PC-3 (cell line): Measurements from ENCODE around the gene IGFLR1. TPM values are rescaled to one million over a fixed set of nuclear protein-coding genes. Genes with fewer than 3 reads are reported as not detected.

ENCODE experiments used
- ATAC-seq: fragments of 200-7000 bp; cut with Tn5 transposase; 2 replicates; pipeline ENCODE4 v1.9.1; 2020; ENCODE audit warnings: mild to moderate bottlenecking, moderate library complexity
- BruUV-seq: library from RNA; stranded (reverse); fragments of 400-500 nt; replicated peaks from 2 replicates; lab custom pipeline; 2021; lab: Mats Ljungman, UMichigan
- CTCF ChIA-PET: fragments of 300-600 bp; sonication (Branson Sonifier 250); formaldehyde crosslinking; loops from one replicate; lab custom pipeline; 2022; ENCODE audit warnings: antibody characterized with exemption; lab: Charles Lee
- POLR2A ChIA-PET: fragments of 300-600 bp; sonication (Branson Sonifier 250); formaldehyde crosslinking; loops from one replicate; lab custom pipeline; 2022; ENCODE audit warnings: antibody characterized with exemption; ENCODE audit not compliant: unreplicated experiment; lab: Charles Lee
- DNase-seq: peaks from one replicate; pipeline ENCODE4 v3.0.0-alpha.2; 2015
- H2AFZ ChIP-seq: fragments of 300-600 bp; sonication (generic); 2 replicates; pipeline ENCODE4 v1.6.0; 2016; ENCODE audit warnings: antibody characterized with exemption, low read length
- H3F3A ChIP-seq: fragments of 300-600 bp; sonication (generic); one replicate; pipeline ENCODE4 v1.6.0; 2017; ENCODE audit warnings: antibody characterized with exemption, low read length, control low read depth, mild to moderate bottlenecking; ENCODE audit not compliant: unreplicated experiment
- H3K27ac ChIP-seq: fragments of 300-600 bp; sonication (generic); 2 replicates; pipeline ENCODE4 v1.5.1; 2016; ENCODE audit warnings: mild to moderate bottlenecking, low read length
- H3K27me3 ChIP-seq: fragments of 300-600 bp; sonication (generic); 2 replicates; pipeline ENCODE4 v1.6.1; 2016; ENCODE audit warnings: low read length, mixed read lengths
- H3K36me3 ChIP-seq: fragments of 300-600 bp; sonication (generic); 2 replicates; pipeline ENCODE4 v1.6.1; 2016; ENCODE audit warnings: low read depth, mixed run types, low read length, mixed read lengths
- H3K4me1 ChIP-seq: fragments of 300-600 bp; sonication (generic); 2 replicates; pipeline ENCODE4 v1.5.1; 2016; ENCODE audit warnings: low read length; ENCODE audit not compliant: insufficient read depth
- H3K4me2 ChIP-seq: fragments of 300-600 bp; sonication (generic); 2 replicates; pipeline ENCODE4 v1.6.0; 2016; ENCODE audit warnings: low read length
- H3K4me3 ChIP-seq: fragments of 300-600 bp; sonication (generic); 2 replicates; pipeline ENCODE4 v1.5.1; 2016; ENCODE audit warnings: mild to moderate bottlenecking, low read length, mixed read lengths
- H3K79me2 ChIP-seq: fragments of 300-600 bp; sonication (generic); 2 replicates; pipeline ENCODE4 v1.6.1; 2017; ENCODE audit warnings: low read length, mixed read lengths
- H3K9ac ChIP-seq: fragments of 300-600 bp; sonication (generic); 2 replicates; pipeline ENCODE4 v1.6.0; 2016; ENCODE audit warnings: mild to moderate bottlenecking, low read length
- H3K9me2 ChIP-seq: fragments of 300-600 bp; sonication (generic); replicated peaks from 2 replicates; pipeline ENCODE4 v1.6.1; 2016; ENCODE audit warnings: mixed run types, low read length, mixed read lengths
- H3K9me3 ChIP-seq: fragments of 300-600 bp; sonication (generic); 2 replicates; pipeline ENCODE4 v1.6.1; 2016; ENCODE audit warnings: low read length, mixed read lengths
- H4K20me1 ChIP-seq: fragments of 300-600 bp; sonication (generic); 2 replicates; pipeline ENCODE4 v1.6.1; 2016; ENCODE audit warnings: low read length, mixed read lengths
- EZH2 ChIP-seq: fragments of 300-600 bp; sonication (generic); IDR thresholded peaks from one replicate; pipeline ENCODE4 v1.6.1; 2017; ENCODE audit warnings: antibody characterized with exemption, mild to moderate bottlenecking, low read length; ENCODE audit not compliant: unreplicated experiment
- EZH2phosphoT487 ChIP-seq: fragments of 300-600 bp; sonication (generic); IDR thresholded peaks from 2 replicates; pipeline ENCODE4 v1.6.1; 2018; ENCODE audit warnings: mild to moderate bottlenecking, antibody characterized with exemption, low read length, borderline replicate concordance
- intact Hi-C: fragments of 100-400 bp; cut with micrococcal nuclease; formaldehyde crosslinking; loops from 2 replicates; pipeline ENCODE4 v1.9.0; 2023
- total RNA-seq: library from RNA; depleted of rRNA; stranded (reverse); fragments of >200 nt; gene quantifications from 2 replicates; pipeline ENCODE4 v1.2.3, GENCODE V29; 2014
- TF ChIP-seq, protein P1 (sequence below): fragments of 300-600 bp; sonication (generic); conservative IDR thresholded peaks from 2 replicates; pipeline ENCODE4 v1.5.1; 2017; ENCODE audit warnings: antibody characterized with exemption, low read depth, mild to moderate bottlenecking, low read length

IGFLR1 gene
- total RNA-seq, 1 experiment from 2014 or later: 9.3 TPM

DNA sequence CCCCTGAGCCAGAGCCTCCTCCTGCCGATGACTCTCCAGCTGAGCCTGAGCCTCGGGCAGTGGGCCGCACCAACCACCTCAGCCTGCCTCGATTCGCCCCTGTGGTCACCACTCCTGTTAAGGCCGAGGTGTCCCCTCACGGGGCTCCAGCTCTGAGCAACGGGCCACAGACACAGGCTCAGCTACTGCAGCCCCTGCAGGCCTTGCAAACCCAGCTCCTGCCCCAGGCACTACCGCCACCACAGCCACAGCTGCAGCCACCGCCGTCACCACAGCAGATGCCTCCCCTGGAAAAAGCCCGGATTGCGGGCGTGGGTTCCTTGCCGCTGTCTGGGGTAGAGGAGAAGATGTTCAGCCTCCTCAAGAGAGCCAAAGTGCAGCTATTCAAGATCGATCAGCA, 20.9 kb downstream of the IGFLR1 start:
- Histone ChIP-seq H3K27me3 (no peaks in the 10 kb centered on the region), H3K27ac (no peak overlapping the region), H4K20me1 (0 out of 2 replicates have a peak, but pooled peaks cover 3% of the 10 kb centered on the region), H3K9me2 (no peaks in the 10 kb centered on the region), H3K4me1 (peaks cover 9% of the 10 kb centered on the region; the same call in 1 of the 2 replicates), H3K9me3 (no peaks in the 10 kb centered on the region), H3K9ac (no peak overlapping the region), H3K79me2 (peaks cover 22% of the 10 kb centered on the region), H2AFZ (no peak overlapping the region), H3K4me3 (no peak overlapping the region), H3K36me3 (peaks cover 4% of the 10 kb centered on the region), H3F3A (no peaks in the 10 kb centered on the region), H3K4me2 (no peak overlapping the region)
- ATAC-seq: no peak
- no TSS peak for BruUV-seq
- TF ChIP-seq, protein P1, sequence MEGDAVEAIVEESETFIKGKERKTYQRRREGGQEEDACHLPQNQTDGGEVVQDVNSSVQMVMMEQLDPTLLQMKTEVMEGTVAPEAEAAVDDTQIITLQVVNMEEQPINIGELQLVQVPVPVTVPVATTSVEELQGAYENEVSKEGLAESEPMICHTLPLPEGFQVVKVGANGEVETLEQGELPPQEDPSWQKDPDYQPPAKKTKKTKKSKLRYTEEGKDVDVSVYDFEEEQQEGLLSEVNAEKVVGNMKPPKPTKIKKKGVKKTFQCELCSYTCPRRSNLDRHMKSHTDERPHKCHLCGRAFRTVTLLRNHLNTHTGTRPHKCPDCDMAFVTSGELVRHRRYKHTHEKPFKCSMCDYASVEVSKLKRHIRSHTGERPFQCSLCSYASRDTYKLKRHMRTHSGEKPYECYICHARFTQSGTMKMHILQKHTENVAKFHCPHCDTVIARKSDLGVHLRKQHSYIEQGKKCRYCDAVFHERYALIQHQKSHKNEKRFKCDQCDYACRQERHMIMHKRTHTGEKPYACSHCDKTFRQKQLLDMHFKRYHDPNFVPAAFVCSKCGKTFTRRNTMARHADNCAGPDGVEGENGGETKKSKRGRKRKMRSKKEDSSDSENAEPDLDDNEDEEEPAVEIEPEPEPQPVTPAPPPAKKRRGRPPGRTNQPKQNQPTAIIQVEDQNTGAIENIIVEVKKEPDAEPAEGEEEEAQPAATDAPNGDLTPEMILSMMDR: no peak
- TF ChIP-seq EZH2: no peak
- TF ChIP-seq EZH2phosphoT487: no peak
- intact Hi-C loops: no loop called here
- ChIA-PET POLR2A (no interaction called here), CTCF (no interaction called here)
- no peak for DNase-seq

DNA sequence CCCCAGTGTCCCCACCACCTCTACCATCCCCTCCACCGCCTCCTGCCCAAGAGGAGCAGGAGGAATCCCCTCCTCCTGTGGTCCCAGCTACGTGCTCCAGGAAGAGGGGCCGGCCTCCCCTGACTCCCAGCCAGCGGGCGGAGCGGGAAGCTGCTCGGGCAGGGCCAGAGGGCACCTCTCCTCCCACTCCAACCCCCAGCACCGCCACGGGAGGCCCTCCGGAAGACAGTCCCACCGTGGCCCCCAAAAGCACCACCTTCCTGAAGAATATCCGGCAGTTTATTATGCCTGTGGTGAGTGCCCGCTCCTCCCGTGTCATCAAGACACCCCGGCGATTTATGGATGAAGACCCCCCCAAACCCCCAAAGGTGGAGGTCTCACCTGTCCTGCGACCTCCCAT, 21.6 kb downstream of the IGFLR1 start:
- ATAC-seq (no peak), DNase-seq (no peak)
- POLR2A ChIA-PET: no interaction called here
- peaks cover 29% of the 10 kb centered on the region for H3K79me2 ChIP-seq
- BruUV-seq: no TSS peak
- 0 out of 2 replicates have a peak, but pooled peaks cover 3% of the 10 kb centered on the region for H4K20me1 ChIP-seq
- peaks cover 17% of the 10 kb centered on the region; the same call in 1 of the 2 replicates for H3K4me1 ChIP-seq
- H3K9me3 ChIP-seq: no peaks in the 10 kb centered on the region
- H3K9ac ChIP-seq: no peak overlapping the region
- H3K27ac ChIP-seq: no peak overlapping the region
- no peaks in the 10 kb centered on the region for H3K27me3 ChIP-seq
- intact Hi-C loops: no loop called here
- no peak overlapping the region for H2AFZ ChIP-seq
- no peaks in the 10 kb centered on the region; the same call in none of the 2 replicates for H3K36me3 ChIP-seq
- no peak overlapping the region for H3K4me2 ChIP-seq
- TF ChIP-seq EZH2phosphoT487 (no peak), EZH2 (no peak)
- TF ChIP-seq, protein P1: no peak
- H3K9me2 ChIP-seq: no peaks in the 10 kb centered on the region
- CTCF ChIA-PET: no interaction called here
- H3K4me3 ChIP-seq: no peak overlapping the region
- no peaks in the 10 kb centered on the region for H3F3A ChIP-seq

DNA sequence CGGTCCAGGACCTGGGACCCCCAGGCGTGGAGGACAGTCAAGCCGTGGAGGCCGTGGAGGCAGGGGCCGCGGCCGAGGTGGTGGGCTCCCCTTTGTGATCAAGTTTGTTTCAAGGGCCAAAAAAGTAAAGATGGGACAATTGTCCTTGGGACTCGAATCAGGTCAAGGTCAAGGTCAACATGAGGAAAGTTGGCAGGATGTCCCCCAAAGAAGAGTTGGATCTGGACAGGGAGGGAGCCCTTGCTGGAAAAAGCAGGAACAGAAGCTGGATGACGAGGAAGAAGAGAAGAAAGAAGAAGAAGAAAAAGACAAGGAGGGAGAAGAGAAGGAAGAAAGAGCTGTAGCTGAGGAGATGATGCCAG, 22.1 kb downstream of the IGFLR1 start:
- DNase-seq (no peak), ATAC-seq (no peak)
- ChIA-PET POLR2A (no interaction called here), CTCF (no interaction called here)
- Histone ChIP-seq H3K27ac (no peak overlapping the region), H3K4me3 (no peak overlapping the region), H3K36me3 (no peaks in the 10 kb centered on the region; the same call in 1 of the 2 replicates), H3K9ac (no peak overlapping the region), H3K9me3 (no peaks in the 10 kb centered on the region), H4K20me1 (0 out of 2 replicates have a peak, but pooled peaks cover 3% of the 10 kb centered on the region), H3K9me2 (no peaks in the 10 kb centered on the region), H3K27me3 (no peaks in the 10 kb centered on the region), H2AFZ (no peak overlapping the region), H3K79me2 (peaks cover 33% of the 10 kb centered on the region), H3K4me2 (no peak overlapping the region), H3K4me1 (peaks cover 20% of the 10 kb centered on the region; the same call in 1 of the 2 replicates), H3F3A (no peaks in the 10 kb centered on the region)
- intact Hi-C loops: no loop called here
- BruUV-seq: no TSS peak
- TF ChIP-seq, protein P1: no peak
- no peak for TF ChIP-seq EZH2phosphoT487
- no peak for TF ChIP-seq EZH2
